ENCODE results near the gene GJD4. TPM values are rescaled to one million over a fixed set of nuclear protein-coding genes. Genes with fewer than 3 reads are reported as not detected.

Gene GJD4
- total and polyA plus RNA-seq, 4 donors = not detected

GRCh38 chr10:35626971-35627507, 21.9 kb downstream of the GJD4 start (continued):
- TF ChIP-seq, protein P1, sequence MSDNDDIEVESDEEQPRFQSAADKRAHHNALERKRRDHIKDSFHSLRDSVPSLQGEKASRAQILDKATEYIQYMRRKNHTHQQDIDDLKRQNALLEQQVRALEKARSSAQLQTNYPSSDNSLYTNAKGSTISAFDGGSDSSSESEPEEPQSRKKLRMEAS (IDR thresholded peaks at IDR 0.05) = no peak
- TF ChIP-seq RAD21 (IDR thresholded peaks at IDR 0.05) = no peak
- TF ChIP-seq HNF4G (IDR thresholded peaks at IDR 0.05) = no peak
- TF ChIP-seq YY1 (IDR thresholded peaks at IDR 0.05) = no peak
- no peak for TF ChIP-seq FOXA2 (IDR thresholded peaks at IDR 0.05)
- no peak for TF ChIP-seq TAF1 (conservative IDR thresholded peaks at IDR 0.05)

GRCh38 chr10:35631404-35631803, 26.3 kb downstream of the GJD4 start:
- Histone ChIP-seq H3K9ac (ENCODE audit: low read depth in 1 of 2, low read length in 2 of 2) (no peak overlapping the region), H3K27ac (ENCODE audit: low read depth in 1 of 2, low read length in 2 of 2) (no peak overlapping the region), H3K4me1 (ENCODE audit: control insufficient read depth in 4 of 4, insufficient read depth in 4 of 4, low read length in 3 of 4) (peaks cover 0 to 3% (median 0%) of the 10 kb centered on the region in 4 donors), H3K27me3 (ENCODE audit: control insufficient read depth in 4 of 4, insufficient read depth in 4 of 4, low read length in 3 of 4) (no peaks in the 10 kb centered on the region), H3K9me3 (ENCODE audit: control insufficient read depth in 4 of 4, low read length in 3 of 4) (no peaks in the 10 kb centered on the region), H3K36me3 (ENCODE audit: control insufficient read depth in 4 of 4, insufficient read depth in 3 of 4, low read depth in 1 of 4, low read length in 3 of 4) (no peaks in the 10 kb centered on the region), H3K4me3 (ENCODE audit: low read depth in 1 of 3, low read length in 3 of 3) (no peak overlapping the region)
- 92% methylated on average over 1 of the region's 1 CpG for WGBS
- DNase-seq (ENCODE audit: low spot score) = no peak
- no peak for TF ChIP-seq ZBTB33 (IDR thresholded peaks at IDR 0.05)
- TF ChIP-seq, protein P2, sequence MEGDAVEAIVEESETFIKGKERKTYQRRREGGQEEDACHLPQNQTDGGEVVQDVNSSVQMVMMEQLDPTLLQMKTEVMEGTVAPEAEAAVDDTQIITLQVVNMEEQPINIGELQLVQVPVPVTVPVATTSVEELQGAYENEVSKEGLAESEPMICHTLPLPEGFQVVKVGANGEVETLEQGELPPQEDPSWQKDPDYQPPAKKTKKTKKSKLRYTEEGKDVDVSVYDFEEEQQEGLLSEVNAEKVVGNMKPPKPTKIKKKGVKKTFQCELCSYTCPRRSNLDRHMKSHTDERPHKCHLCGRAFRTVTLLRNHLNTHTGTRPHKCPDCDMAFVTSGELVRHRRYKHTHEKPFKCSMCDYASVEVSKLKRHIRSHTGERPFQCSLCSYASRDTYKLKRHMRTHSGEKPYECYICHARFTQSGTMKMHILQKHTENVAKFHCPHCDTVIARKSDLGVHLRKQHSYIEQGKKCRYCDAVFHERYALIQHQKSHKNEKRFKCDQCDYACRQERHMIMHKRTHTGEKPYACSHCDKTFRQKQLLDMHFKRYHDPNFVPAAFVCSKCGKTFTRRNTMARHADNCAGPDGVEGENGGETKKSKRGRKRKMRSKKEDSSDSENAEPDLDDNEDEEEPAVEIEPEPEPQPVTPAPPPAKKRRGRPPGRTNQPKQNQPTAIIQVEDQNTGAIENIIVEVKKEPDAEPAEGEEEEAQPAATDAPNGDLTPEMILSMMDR (IDR thresholded peaks at IDR 0.05; ENCODE audit: low read depth, low read length, missing input control) = no peak
- TF ChIP-seq, protein P1 (IDR thresholded peaks at IDR 0.05) = no peak
- TF ChIP-seq ATF3 (IDR thresholded peaks at IDR 0.05) = no peak
- no peak for TF ChIP-seq REST (IDR thresholded peaks at IDR 0.05)
- no peak for TF ChIP-seq NR2F2 (IDR thresholded peaks at IDR 0.05)
- TF ChIP-seq FOXA1 (IDR thresholded peaks at IDR 0.05) = no peak
- TF ChIP-seq HNF4G (IDR thresholded peaks at IDR 0.05) = no peak
- TF ChIP-seq JUND (IDR thresholded peaks at IDR 0.05) = no peak
- no peak for TF ChIP-seq TAF1 (conservative IDR thresholded peaks at IDR 0.05)
- no peak for TF ChIP-seq FOXA2 (IDR thresholded peaks at IDR 0.05)
- no peak for TF ChIP-seq GABPA (IDR thresholded peaks at IDR 0.05 in 1 of 2, conservative IDR thresholded peaks at IDR 0.05 in 1 of 2)
- no peak for TF ChIP-seq SP1 (IDR thresholded peaks at IDR 0.05)
- no peak for TF ChIP-seq YY1 (IDR thresholded peaks at IDR 0.05)
- TF ChIP-seq RXRA (IDR thresholded peaks at IDR 0.05) = no peak
- TF ChIP-seq HNF4A (conservative IDR thresholded peaks at IDR 0.05) = no peak
- no peak for TF ChIP-seq RAD21 (IDR thresholded peaks at IDR 0.05)
- no peak for TF ChIP-seq EGR1 (IDR thresholded peaks at IDR 0.05; ENCODE audit: low read depth in 2 of 2)
